ENCODE data around the gene GALNT1. TPM values are rescaled to one million over a fixed set of nuclear protein-coding genes. Genes with fewer than 3 reads are reported as not detected.

The GALNT1 gene
- total RNA-seq, 1 donor from 2014 or later, result 113 TPM

DNA sequence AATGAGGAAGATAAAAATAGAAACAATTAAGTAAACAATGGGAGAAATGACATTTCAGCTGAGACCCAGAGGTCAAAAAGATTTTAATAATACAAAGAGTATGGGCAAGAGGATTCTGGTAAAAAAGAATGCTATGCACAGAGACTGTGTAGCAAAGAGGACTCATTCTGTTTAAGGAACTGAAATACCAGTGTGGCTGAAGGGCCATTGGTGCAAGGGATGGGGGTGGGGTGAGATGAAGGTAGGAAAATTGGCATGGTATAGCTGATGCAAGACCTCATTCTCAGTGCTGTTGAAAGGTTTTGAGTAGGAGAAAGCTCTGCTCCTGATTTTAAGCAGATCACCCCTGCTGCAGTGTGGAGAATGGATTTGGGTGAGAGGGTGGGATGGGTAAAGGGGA is 10.8 kb downstream of the GALNT1 start:
- peaks cover 23% of the 10 kb centered on the region for H3K4me1 ChIP-seq
- Mint-ChIP-seq H3K36me3 (peaks cover 38% of the 10 kb centered on the region), H3K4me1 (no peaks in the 10 kb centered on the region), H3K9me3 (peaks cover 44% of the 10 kb centered on the region), H3K27me3 (ENCODE audit: insufficient read depth, low read depth) (no peaks in the 10 kb centered on the region), H3K4me3 (no peak overlapping the region), H3K27ac (no peak overlapping the region)
- no peak for DNase-seq (ENCODE audit: low spot score)
- TF ChIP-seq EZH2 (IDR thresholded peaks at IDR 0.05), result no peak
- TF ChIP-seq, protein P1, sequence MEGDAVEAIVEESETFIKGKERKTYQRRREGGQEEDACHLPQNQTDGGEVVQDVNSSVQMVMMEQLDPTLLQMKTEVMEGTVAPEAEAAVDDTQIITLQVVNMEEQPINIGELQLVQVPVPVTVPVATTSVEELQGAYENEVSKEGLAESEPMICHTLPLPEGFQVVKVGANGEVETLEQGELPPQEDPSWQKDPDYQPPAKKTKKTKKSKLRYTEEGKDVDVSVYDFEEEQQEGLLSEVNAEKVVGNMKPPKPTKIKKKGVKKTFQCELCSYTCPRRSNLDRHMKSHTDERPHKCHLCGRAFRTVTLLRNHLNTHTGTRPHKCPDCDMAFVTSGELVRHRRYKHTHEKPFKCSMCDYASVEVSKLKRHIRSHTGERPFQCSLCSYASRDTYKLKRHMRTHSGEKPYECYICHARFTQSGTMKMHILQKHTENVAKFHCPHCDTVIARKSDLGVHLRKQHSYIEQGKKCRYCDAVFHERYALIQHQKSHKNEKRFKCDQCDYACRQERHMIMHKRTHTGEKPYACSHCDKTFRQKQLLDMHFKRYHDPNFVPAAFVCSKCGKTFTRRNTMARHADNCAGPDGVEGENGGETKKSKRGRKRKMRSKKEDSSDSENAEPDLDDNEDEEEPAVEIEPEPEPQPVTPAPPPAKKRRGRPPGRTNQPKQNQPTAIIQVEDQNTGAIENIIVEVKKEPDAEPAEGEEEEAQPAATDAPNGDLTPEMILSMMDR (IDR thresholded peaks at IDR 0.05), result no peak
- TF ChIP-seq EZH2phosphoT487 (IDR thresholded peaks at IDR 0.05), result no peak
- peaks cover 11% of the 10 kb centered on the region for H4K20me1 ChIP-seq (ENCODE audit: low read depth)
- H3K27ac ChIP-seq, result no peak overlapping the region
- H3K36me3 ChIP-seq, result no peaks in the 10 kb centered on the region
- H3K27me3 ChIP-seq, result no peaks in the 10 kb centered on the region
- H3K9me3 ChIP-seq (ENCODE audit: low read depth), result no peaks in the 10 kb centered on the region
- no peak overlapping the region for H3K4me3 ChIP-seq
- H3K9ac ChIP-seq, result no peak overlapping the region
- H3K79me2 ChIP-seq (ENCODE audit: low read depth), result peaks cover 95% of the 10 kb centered on the region
- H3K4me2 ChIP-seq, result no peak overlapping the region
- H3F3A ChIP-seq (ENCODE audit: low read depth), result no peaks in the 10 kb centered on the region
- no peak overlapping the region for H2AFZ ChIP-seq (replicated peaks)

DNA sequence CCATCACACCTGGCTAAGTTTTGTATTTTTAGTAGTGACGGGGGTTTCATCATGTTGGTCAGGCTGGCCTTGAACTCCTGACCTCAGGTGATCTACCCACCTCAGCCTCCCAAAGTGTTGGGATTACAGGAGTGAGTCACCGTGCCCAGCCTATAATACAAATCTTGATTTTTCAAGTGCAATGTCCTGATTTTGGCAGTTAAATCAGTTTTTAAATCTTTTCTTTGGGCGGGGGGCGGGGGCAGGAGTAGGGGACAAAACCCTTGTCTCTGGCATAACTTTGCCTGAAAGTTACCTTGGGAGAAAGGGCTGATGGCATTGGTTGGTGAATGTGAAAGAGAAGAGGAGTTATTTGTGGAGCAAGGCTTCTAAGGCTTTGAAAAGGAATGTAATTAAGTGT is 12.3 kb downstream of the GALNT1 start:
- Mint-ChIP-seq H3K9me3 (peaks cover 36% of the 10 kb centered on the region), H3K27me3 (ENCODE audit: insufficient read depth, low read depth) (no peaks in the 10 kb centered on the region), H3K4me3 (no peak overlapping the region), H3K27ac (no peak overlapping the region), H3K36me3 (peaks cover 29% of the 10 kb centered on the region), H3K4me1 (no peaks in the 10 kb centered on the region)
- Histone ChIP-seq H3K79me2 (ENCODE audit: low read depth) (peaks cover 90% of the 10 kb centered on the region), H3F3A (ENCODE audit: low read depth) (no peaks in the 10 kb centered on the region), H3K27me3 (no peaks in the 10 kb centered on the region), H3K9ac (no peak overlapping the region), H3K4me2 (no peak overlapping the region), H2AFZ (replicated peaks) (no peak overlapping the region), H3K9me3 (ENCODE audit: low read depth) (no peaks in the 10 kb centered on the region), H3K4me1 (peaks cover 23% of the 10 kb centered on the region), H4K20me1 (ENCODE audit: low read depth) (peaks cover 11% of the 10 kb centered on the region), H3K27ac (no peak overlapping the region), H3K36me3 (no peaks in the 10 kb centered on the region), H3K4me3 (no peak overlapping the region)
- TF ChIP-seq EZH2 (IDR thresholded peaks at IDR 0.05) (no peak), EZH2phosphoT487 (IDR thresholded peaks at IDR 0.05) (no peak)
- TF ChIP-seq, protein P1 (IDR thresholded peaks at IDR 0.05), result no peak
- no peak for DNase-seq (ENCODE audit: low spot score)

DNA sequence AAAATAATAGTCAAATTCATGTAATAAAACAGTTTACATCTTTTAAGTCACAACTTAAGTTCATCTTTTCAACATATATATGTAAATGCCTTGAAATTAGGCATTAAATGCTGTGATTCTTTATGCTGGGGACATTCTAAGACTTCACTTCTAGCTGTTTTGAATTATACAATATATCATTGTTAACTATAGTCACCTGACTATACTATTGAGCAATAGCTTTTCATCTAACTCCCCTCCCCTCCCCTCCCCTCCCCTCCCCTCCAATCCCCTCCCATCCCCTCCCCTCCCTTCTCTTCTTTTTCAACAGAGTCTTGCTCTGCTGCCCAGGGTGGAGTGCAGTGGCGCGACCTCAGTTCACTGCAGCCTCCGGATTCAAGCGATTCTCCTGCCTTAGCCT is 16.2 kb downstream of the GALNT1 start:
- TF ChIP-seq, protein P1 (IDR thresholded peaks at IDR 0.05), result no peak
- no peak for TF ChIP-seq EZH2 (IDR thresholded peaks at IDR 0.05)
- TF ChIP-seq EZH2phosphoT487 (IDR thresholded peaks at IDR 0.05), result no peak
- no peak for DNase-seq (ENCODE audit: low spot score)
- H3K4me2 ChIP-seq, result no peak overlapping the region
- H3K9ac ChIP-seq, result no peak overlapping the region
- Mint-ChIP-seq H3K27me3 (ENCODE audit: insufficient read depth, low read depth) (no peaks in the 10 kb centered on the region), H3K9me3 (peaks cover 63% of the 10 kb centered on the region), H3K4me3 (no peak overlapping the region), H3K27ac (no peak overlapping the region), H3K4me1 (no peaks in the 10 kb centered on the region), H3K36me3 (peaks cover 48% of the 10 kb centered on the region)
- H3K36me3 ChIP-seq, result no peaks in the 10 kb centered on the region
- H3K4me3 ChIP-seq, result no peak overlapping the region
- H3K79me2 ChIP-seq (ENCODE audit: low read depth), result peaks cover 90% of the 10 kb centered on the region
- H3K9me3 ChIP-seq (ENCODE audit: low read depth), result peaks cover 4% of the 10 kb centered on the region
- no peaks in the 10 kb centered on the region for H3F3A ChIP-seq (ENCODE audit: low read depth)
- H4K20me1 ChIP-seq (ENCODE audit: low read depth), result no peaks in the 10 kb centered on the region
- no peak overlapping the region for H2AFZ ChIP-seq (replicated peaks)
- peaks cover under 1% of the 10 kb centered on the region for H3K4me1 ChIP-seq
- no peak overlapping the region for H3K27ac ChIP-seq
- H3K27me3 ChIP-seq, result no peaks in the 10 kb centered on the region
